HuH-7 (cell line): ENCODE results near the gene CIDEA.

ENCODE experiments used
- DNase-seq: peaks from one replicate; pipeline ENCODE4 v3.0.0; 2011; ENCODE audit warnings: low spot score

The CIDEA gene

DNA sequence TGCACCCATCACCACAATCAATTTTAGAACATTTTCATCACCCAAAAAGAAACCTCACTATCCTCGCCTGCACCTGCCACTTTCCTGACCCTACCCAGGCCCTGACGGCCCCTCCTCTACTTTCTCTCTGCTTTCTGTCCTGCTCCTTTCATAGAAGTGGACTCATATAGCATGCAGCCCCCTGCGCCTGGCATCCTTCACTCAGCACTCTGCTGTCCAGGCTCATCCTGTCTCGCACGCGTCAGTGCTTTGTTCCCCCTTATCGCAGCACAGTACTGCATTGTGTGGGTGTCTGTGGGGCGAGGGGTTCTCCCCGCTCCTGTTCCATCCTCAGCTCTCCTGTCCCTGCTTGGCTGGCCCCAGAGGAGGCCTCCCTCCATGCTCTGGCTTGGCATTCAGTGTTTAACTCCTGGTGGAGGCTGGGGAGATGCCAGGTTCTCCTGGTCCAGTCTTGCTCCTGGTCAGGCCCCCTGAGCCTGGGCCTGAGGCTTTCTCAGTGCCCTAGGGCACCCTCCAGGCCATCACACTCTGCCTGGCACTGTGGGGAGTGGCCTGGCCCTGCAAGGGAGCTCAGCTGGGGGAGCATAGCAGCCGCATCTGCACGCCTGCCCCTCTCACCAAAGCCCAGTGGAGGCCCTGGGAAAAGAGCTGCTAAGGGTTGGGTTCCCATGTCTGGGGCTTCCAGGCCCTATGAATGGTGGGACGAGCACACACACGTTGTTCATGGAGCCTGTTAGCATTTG lies 47.3 kb downstream of the CIDEA start:
- DNase-seq: no peak

DNA sequence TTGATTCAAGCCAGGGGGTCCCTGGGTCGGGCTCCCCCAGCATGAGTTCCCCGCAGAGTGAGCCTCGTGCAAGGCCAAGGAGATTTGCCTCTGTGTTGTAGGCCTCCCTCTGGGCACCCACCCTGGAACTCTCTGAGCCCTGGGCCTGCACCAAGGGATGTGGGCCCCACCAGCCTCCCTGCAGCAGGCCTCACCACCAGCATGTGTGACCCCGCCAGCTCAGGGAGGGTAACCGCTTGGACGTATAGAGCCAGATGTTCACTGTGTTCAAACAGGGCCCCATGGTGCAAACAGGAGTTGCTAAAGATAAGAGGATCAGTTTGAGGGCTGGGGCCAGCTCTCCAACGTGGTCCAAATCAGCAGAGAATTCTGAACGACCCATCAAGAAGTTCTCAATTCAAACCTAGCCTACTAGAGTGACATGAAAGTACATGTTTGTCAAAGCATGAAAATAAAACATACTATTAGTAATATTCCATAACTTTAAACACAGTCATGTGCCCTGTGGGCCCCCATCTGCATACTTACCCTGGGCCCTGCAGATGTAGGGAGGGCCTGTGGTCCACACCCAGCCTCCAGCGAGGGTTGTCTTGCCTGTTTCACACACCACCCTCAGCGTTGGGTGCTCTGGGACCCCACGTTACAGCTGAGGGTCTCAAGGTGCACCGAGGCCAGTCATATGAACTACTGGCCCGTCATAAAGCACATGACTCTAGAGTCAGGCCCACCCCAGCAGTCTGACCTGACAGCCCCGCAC lies 48.4 kb downstream of the CIDEA start:
- no peak for DNase-seq

DNA sequence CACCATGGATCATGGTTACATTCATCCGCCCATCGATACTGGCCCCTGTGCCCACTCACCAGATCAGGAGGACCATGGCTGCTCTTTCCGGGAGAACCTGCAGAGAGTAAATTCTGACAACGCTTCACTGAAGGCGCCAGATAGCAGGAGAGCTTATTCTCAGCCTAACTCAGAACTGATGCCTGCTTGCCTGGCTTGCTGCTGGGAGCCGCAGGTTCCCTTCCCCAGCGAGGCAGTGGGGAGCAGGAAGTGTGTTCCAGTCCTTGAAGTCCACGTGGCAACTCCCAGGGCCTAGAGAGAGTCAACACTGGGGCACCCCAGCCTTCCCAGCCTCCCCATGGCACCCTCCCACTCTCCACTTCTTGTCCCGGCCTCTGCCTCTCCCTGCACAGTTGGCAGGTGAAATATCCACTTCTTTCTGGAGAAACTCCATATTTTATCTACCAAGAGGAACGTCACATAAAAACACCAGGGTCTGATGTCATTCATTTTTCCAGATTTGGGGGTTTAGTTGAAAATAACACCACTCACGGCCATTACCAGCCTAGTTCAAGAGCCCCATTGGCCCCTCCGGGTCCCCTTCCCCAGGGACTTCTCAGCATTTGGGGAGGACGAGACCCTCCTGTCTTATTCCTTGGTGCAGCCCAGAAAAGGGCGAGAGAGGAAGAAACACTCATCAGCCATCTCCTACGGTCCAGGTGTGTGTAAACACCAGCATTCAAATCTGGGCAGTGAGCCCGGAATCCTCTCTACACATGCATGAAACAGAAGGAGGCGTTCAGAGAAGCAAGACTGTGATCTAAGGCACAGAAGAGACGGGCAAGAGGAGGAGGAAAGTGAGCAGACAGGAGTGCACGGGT lies 50.4 kb downstream of the CIDEA start:
- DNase-seq: no peak

DNA sequence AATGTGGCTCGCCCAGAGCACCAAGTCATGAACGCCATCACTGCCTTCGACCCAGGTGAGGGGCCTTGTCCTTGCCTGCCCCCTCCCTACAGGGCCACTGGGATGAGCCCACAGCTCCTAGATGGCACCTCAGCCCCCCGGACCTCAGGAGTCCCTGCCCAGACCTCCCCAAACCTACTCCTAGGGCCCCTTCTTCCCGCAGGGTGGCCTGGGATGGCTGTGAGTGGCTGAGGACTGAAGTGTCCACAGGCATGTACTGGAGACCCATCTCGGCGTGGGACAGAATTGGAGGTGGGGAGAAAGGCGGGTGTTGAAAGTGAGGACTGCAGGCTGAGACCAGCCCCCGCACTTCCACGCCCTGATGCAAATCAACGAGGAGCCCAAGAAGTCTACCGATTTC lies 51.0 kb downstream of the CIDEA start:
- DNase-seq: no peak

DNA sequence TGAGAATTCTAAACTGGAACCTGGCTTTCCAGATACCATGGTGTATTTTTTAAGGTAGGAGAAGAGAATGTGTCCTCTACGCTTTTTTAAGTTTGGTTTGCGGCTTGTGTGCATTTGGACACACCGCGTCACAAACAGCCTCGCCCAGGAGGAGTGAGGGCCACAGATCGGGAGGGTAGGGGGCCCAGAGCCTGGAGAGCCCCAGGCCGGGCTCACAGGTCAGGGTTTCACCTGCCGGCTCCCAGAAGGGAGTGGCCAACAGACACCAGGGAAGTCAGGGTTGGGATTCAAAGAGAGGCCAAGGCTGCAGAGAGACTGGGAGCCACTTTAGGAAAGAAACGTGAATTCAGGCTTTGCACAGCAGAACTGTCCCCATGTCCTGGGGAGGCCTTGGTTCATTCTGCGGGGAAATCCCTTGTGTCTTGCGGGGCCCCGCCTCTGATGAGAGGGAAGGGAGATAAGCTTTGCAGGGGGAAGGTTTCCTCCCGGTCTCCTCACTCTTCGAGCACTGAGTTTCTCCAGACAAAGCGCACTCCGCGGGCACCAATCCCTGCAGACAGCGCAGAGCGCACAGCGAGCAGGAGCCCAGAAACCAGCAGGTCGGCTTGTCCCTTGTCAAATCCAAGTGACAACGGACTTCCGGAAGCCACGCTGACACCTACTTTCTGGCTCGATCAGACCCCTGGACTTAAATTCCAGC lies 51.9 kb downstream of the CIDEA start:
- DNase-seq: no peak

DNA sequence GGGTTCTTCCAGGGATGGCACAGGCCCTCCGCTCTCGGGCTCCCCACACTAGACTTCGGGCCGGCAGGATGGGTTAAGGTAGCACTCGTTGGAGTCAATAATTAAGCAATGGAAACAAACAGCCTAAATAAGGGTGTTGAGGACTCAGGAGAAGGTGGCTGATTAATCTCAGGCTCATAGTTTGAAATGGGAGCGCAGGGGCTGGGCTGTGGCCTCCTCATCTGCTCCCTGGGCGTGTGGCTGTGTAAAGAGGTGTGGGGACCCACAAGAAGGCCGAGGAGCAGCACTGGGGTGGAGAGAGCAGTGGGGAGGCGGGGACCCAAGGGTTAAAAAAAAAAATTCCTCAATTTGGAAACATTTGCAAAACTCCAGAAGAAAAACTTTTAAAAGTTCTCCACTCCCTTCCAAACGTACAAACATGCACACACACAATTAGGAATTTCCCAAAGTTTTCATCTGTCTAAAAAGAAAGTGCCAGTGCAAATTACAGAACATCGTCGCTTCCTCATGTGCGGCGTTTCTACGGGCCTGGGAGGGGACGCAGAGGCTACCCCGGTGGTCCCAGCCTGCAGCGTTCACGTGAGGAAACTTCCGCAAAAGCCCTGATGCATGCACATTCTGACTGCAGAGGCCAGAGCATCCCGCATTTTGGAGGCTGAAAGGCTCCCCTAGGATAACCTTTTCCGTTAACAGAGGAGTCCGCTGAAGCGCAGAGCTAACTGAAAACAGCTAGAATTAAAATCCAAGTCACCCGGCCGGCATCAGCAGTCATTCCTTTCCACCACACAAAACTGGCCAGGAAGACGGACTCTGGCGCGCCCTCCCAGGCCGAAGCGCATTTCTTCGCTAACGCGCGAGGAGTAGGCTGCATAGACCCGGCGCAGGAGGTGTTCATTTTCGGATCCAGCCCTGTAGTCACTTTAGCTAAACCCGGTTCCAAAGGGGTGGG lies 52.9 kb downstream of the CIDEA start:
- DNase-seq: peak; percentile 71

DNA sequence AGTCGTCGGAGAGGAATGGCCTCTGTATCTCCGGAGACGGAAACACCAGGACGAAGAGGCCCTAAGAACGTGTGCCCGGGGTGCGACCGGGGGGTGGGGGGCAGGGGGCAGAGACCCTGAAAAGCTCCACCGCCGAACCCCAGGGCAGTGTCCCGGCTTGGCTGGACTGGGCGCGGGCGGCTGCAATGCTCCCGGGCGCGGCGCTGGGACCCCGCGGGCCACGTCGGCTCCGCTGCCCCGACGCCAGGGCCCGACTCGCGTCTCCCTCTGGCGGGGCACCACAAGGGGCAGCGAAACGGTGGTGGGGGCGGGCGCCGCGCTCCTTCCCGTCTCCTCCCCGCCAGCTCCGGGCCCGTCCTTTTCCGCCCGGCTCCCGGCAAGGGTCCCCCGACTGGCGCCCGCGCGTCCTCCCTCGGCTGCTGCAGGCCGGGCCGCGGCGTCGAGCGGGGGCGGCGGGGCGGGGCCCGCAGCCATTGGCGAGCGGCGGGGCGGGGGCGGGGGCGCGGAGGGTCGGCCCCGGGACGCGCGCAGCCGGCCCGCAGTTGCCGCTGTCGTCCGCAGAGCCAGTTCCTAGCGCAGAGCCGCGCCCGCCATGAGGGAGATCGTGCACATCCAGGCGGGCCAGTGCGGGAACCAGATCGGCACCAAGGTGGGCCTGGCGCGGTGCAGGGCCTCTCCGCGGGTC lies 53.7 kb downstream of the CIDEA start, which contains the start of gene TUBB6:
Gene TUBB6 (plus strand): TSS at position 541 of the 685 bp plus-strand sequence. CDS start 52 bp downstream, at position 593.
- DNase-seq: peak; percentile 91

DNA sequence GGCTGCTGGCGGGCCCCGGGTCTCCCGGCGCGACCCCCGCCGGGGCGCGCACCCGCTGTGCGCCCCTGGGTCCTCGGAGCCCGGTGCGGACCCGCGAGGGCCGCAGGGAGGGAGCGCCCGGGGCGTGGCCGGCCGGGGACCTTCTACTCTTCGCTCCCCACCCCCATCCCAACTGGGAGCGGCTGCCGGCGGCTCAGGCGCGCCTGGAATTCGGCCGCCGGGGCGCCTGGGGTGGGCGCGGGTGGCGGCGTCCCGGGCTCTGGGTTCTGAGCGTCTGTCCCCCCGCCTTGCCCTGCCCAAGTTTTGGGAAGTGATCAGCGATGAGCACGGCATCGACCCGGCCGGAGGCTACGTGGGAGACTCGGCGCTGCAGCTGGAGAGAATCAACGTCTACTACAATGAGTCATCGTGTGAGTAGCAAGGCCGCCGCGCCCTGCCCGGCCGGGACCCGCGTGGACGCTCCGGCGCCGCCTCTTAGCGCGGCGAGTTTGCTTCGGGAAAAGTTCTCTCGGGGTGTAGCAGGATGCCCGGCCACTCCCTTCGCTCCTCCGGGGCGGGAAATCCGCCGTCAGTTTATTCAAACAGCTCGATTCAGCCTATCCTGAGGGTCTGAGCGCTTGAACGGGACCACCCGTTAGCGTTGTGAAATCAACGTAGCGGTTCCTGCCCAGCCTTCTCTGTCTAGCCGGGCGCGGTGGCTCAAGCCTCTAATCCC lies 54.4 kb downstream of the CIDEA start:
- DNase-seq: peak; percentile 80

DNA sequence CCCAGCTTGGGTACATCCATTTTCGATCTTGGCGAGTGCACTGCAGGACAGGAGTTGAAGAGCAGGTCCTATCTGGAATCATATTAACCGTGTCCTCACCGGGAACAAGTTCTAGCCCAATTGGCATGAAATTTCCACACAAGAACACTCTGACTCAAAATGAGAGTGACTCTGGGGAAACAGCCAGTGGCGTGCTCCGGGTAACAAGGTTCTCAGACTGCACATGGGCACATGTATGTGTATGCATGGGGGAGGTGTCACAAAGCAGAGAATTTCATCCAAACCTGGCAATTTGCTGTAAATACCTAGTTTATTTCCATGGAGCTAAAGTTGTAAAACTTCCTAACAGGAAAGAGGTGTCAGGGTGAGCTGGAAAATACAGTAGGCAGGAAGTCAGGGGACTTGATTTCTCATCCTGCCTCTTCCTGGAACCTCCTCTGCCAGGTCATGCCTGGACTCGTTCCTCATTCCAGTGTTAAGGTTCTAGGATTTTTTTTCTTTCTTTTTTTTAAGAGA lies 55.6 kb downstream of the CIDEA start:
- no peak for DNase-seq

DNA sequence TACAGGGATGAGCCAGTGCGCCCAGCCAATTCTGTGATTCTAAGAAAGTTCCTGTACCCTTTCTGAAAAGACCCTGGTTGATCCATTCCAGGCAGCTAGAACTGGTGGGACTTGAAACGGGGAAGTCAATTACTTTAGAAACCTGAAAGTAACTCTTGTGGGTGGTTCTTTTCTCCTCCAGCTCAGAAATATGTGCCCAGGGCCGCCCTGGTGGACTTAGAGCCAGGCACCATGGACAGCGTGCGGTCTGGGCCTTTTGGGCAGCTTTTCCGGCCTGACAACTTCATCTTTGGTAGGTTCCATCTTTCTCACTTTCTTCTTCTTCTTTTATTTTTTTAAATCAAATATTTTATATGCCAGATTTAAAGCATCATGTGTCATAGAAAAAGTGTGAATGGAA lies 56.6 kb downstream of the CIDEA start:
- no peak for DNase-seq

DNA sequence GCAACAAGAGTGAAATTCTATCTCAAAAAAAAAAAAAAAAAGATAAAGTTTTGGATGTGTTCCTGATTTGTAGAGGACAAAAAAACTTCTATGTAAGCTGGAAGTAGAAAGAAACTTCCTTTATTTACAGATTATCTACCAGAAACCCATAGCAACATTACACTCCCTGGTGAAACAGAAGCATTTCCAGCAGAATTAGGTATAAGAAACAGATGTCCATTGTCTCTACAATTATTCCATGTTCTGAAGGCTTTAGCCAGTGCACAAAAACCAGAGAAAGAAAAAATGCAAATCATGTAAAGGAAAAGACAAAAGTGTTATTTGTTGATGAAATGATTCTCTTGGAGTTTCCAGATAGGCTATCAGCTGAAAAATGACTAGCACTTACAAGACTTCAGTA lies 58.8 kb downstream of the CIDEA start:
- no peak for DNase-seq

DNA sequence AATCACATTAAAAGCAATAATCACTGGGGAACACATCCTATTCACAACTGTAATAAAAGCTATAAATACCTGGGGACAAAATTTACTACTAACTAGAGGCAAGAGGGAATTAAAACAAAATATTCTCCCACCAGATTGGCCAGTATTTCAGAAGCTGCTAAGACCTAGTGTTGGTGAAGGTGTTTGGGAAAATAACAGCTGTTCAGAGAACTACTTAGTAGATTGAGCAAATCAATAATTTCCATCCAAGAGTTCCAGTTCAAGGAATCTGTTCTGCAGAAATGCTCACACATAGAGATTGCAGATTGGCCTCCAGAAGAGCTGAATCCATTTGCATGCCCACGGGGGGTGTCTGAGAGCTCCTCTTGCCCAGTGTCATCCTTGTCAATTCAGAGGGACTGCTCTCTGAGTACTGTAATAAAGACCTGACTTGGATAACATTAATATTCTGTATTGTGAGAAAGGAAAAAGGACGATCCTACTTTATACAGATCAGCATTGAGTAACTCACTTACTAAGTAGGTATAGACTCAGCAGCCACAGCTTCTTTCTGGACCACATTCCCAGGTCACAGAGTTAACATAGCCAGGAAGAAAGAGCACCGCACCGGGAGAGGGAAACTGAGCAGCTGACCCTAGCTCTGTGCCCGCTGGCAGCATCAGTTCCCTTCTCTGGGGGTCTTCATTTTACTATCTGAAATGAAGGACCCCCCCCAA lies 59.5 kb downstream of the CIDEA start:
- DNase-seq: no peak

DNA sequence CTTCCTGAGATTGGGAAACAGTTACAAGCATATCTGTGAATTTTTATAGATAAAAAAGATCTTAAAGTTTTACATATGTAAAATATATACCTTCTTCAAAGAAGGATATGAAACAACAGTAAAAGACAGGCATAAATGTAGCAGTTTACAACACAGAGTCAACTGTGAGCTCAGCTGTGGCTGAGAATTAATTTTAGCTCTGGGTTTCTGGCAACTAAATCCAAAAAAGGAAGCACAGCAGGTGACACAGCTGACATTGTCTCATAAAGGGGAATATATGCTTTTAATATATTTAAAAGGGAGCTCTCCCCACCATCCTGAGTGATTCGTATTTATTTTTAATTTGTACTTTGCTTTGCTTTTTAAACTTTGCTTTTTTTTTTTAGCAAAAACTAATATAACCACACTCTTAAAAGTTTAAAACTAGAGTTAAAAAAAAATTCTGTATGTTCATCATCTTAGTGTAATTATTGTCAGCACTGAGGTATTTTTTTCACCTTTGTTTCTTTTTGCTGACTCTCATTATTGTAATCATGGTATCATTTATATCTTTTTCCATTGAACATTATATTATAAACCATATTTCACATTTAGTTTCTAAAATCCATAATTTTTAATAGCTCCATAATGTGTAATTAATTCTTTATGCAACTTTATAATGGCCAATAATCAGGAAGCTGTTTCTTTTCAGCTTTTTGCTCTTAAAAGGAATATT lies 60.6 kb downstream of the CIDEA start:
- no peak for DNase-seq

DNA sequence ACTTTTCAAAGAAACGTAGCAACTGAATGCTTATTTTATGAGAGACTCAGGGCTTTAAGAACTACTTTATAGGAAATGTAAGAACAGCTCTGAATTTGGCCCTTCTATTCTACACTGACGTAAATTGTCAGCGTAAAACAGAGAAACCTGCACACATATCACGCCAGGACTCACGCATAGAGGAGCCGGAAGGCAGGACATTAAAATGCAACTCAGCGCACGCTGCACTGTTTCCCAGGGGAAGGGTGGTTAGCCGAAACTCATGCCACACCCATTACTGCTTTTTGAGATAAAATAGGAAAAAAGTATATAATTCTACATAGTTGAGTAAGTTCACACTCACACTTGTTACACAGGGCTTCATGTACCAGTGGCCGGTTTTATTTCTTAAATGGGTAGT lies 61.3 kb downstream of the CIDEA start:
- DNase-seq: no peak

DNA sequence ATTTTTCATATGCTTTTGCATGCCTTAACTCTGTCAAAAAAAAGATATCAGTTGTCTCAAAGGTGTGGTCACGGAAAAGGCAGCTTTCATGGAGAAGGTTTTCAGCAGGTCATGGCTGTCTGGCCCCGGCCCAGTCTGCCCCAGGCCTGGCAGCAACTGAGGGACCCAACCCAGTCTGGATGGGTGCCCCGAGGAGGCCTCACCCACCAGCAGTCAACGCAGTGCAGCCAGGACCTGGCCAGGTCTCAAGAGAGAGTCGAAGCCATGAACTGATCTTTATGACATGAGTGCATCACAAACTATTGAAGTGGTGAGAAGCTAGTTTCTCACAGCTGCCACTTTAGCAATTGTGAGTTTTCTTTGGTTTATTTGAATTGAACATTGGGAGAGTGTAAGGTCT lies 61.8 kb downstream of the CIDEA start:
- no peak for DNase-seq

DNA sequence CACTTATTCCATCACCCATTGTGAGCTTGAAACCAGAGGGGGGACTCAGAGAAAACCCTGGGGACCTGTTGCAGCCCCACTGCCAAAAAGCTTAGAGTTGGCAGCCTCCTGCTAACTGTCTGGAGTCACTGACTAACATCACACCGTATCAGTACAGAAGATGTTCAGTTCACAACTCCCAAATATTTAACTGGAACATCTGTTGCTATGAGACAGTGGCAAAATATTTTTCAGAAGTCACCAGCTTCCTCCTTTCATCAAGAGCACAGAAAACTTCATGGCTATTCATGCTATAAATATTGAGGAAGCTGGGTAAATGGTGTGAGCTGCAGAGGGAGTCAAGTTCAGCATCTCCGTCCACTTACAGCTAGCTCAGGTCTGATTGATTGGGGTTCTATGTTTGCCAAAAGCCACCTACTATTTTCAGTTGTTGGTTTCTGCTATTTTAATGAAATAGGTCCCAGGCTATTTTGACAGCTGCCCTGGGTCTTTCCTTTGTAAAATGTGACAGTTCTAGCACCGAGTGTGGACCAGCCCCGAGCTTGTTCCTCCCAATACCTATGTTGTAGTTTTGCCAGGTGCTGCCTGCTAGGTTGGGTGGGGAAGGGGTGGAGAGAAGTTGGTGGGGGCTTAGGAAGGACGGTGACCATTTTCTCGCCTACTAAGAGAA lies 63.6 kb downstream of the CIDEA start:
- no peak for DNase-seq

DNA sequence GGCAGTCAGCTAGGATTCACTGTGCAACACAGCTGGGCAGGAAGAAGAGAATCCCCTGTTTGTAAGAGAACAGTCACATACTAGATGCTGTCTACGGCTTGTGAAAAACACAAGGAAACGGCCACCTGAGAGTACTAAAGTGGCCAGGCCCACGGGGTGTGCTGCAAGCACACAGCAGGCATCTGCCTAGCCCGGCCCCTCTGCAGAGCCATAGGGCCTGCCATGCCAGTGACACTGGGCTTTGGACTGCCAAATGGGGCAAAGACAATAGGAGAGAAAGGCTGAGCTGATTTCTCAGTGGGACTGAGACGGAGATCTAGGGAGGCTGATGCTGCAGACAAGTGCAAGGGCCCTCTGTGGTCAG lies 64.2 kb downstream of the CIDEA start:
- DNase-seq: no peak

DNA sequence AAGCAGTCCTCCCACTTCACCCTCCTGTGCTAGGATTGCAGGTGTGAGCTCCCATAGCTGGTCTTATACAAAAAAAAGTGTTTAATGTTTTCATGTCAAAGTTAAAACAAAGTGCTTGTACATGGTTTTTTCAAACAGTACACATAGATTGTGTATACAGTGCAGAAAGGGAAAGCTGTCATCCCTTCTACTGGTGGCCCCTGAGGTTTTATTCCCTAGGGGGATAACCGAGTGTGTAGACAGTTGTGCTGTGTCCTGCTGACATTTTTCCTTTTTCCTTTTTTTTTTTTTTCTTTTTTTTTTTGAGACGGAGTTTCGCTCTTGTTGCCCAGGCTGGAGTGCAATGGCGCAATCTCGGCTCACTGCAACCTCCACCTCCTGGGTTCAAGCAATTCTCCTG lies 64.7 kb downstream of the CIDEA start:
- DNase-seq: no peak
